Left renal pelvis (tissue), 4 donors: ENCODE measurements around the gene PLCD4. TPM values are rescaled to one million over a fixed set of nuclear protein-coding genes. Genes with fewer than 3 reads are reported as not detected.

Source experiments
- DNase-seq, 4 donors: peaks; one replicate each; pipeline ENCODE4 v3.0.0-alpha.2; 2013; ENCODE audit warnings: low read depth in 4 of 4, low spot score in 3 of 4
- polyA plus RNA-seq, 4 donors: library from polyadenylated mRNA; unstranded; fragments of 120-200 nt; gene quantifications; one replicate each; pipeline ENCODE4 v1.2.1, GENCODE V29; 2013; ENCODE audit not compliant: insufficient read length in 4 of 4

PLCD4 gene
- 10 to 100 TPM in 2 of 4 donors, 1 to 10 TPM in 2; 7.4 to 11.8 (median 8.7) TPM for polyA plus RNA-seq

GRCh38 chr2:218607436-218608115, at the start of gene PLCD4:
TSS of gene PLCD4 (plus strand) at chr2:218607899. CDS start at chr2:218615740, 7,841 bp downstream.
- peak in 3 of 4 donors; percentile 8 to 24 (median 16) for DNase-seq

DNA sequence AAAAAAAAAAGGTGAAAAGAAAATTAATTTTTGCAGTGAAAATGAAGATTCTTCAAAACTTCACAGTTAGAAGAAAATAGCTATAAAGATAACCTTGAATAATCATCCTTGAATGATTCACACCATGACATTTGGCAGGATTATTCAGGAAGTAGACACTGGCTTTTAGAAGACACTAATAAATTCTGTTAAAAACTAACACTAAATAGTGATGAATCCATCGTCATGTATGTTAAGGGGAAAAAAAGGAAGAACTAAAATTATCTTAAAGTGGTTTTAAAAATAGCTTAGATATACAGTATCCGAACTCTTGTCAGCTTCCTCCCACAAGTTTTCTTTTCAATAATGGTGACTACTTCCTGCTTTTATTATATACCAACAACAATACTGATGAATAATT, 49.8 kb upstream of the PLCD4 start:
- no peak for DNase-seq

GRCh38 chr2:218558986-218559385, 48.7 kb upstream of the PLCD4 start:
- DNase-seq = peak in 1 of 4 donors; percentile 23

- no peak for DNase-seq
These were observed 43.6 kb upstream of the PLCD4 start for GRCh38 chr2:218564056-218564455.

DNA sequence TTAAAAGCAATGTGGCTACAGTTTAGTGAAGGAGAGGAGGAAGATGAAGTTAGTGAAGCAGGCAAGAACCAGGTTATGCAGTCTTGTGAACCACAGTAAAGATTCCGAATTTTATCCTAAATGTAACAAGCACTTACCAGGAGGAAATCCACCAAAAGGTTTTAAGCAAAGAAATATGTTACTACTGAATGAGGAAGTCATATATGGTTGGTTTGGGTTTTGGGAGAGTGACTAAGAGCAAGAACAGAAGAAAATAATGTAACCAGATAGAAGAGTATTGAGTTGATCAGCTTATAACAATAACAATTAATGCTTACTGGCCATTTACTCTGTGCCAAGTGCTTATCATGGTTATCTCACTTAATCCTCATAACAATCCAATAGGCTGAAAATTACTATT, 41.4 kb upstream of the PLCD4 start:
- DNase-seq = no peak

DNA sequence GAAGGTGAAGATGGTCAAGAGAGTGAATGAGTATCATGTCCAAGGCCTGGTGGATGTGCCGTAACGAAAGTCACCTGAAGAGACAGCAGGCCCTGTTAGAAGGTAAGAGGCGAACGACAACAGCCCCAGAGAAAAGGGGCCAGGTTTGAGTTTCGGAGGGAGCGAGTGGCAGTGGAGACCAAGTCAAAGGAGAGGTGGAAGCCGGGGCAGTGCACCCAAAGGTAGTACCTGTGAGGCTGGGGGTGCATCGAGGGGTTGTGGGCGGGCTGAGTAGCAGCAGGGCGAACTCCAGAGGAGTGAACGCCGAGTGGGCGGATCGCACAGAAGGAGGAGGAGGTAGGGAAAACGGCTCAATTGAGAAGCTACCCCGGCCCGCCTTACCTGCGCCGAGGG, 39.9 kb upstream of the PLCD4 start:
- DNase-seq = peak in 3 of 4 donors; percentile 8 to 48 (median 31)

DNA sequence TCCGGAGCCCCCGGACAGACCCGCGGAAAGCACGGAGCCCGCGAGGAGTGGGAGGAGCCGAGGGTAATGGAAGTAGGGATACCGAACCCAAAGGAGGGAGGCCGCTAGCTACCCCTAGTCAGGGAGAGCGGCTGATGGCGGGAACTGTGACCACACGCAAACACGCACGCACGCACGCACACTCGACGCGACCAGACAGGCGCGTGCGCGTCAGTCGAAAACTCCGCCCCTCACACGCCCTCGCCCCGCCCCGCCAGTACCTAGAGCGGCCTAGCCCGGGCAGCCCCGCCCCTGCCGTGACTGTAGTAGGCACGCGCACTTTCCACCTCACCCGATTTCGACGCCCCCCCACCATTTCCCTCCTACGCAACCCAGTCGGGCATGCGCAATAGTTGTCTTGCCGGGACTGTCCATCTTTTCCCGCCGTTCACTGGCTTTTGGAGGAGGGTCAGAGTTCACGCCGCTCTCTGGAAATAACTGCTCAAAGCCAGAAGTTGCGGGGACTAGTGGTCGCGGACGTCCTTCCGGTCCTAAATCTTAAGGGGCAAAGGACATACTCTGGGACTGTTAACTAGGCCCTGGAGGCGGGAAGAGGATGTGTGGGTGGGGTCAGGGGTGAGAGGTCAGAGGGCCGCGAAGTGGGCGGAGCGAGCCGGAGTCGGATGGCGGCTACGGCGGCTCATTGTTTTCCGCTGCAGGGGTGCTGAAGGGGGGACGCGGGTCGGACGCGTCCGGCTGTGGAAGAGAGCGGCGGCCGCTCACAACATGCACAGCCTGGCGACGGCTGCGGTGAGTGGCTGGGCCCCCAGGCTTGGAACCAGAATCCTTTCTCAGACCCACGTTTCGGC, 39.3 kb upstream of the PLCD4 start, which contains the start of the genes CNOT9 and USP37:
TSS of gene CNOT9 (plus strand) at position 650 of the 848 bp plus-strand sequence. CDS start at position 766, 116 bp downstream.
TSS of gene USP37 (minus strand) at position 162 of the 848 bp plus-strand sequence. CDS start 9,698 bp downstream, outside the sequence.
- DNase-seq = peak; percentile 94 to 97 (median 95)

GRCh38 chr2:218569038-218569431, 38.7 kb upstream of the PLCD4 start:
- DNase-seq = peak in 1 of 4 donors; percentile 22

DNA sequence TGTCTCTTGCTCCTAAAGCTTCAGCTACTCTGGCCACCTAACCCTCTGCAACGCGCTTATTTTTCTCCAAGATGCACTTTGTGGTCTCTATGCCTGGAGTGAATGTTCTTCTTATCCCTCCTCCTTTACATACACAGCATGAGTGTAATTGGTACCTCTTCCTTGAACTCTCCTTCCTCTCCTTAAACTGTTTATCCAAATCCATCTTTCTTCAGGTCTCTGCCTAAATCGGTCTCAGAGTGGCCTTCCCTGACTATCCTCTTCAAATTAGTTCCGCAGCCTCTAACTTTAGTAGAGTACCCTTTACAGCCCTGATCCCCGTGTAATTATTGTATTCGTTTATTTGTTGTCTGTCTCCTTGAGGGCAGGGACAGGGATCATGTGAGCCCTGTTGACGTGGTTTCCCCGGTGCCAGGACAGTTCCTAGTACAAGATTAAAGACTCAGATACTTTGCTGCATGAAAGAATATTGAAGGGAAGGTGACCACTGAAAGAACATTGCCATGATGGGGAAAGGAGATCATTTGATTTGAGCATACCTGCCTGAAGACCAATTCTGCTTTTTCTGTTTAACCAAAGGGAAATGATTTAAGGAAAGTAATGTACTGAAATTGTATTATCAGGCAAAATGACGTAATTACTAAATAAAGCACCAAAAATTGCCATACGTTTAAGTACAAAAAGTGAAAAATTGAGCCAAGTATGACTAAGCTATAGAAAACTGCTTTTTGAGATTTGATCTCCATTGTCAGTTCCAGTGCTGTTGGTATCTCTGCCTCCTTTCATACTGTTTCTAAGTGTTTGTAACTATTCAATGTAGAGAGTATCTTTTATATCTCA, 37.8 kb upstream of the PLCD4 start:
- no peak for DNase-seq

- no peak for DNase-seq
These were observed 36.8 kb upstream of the PLCD4 start for GRCh38 chr2:218570850-218571249.

DNA sequence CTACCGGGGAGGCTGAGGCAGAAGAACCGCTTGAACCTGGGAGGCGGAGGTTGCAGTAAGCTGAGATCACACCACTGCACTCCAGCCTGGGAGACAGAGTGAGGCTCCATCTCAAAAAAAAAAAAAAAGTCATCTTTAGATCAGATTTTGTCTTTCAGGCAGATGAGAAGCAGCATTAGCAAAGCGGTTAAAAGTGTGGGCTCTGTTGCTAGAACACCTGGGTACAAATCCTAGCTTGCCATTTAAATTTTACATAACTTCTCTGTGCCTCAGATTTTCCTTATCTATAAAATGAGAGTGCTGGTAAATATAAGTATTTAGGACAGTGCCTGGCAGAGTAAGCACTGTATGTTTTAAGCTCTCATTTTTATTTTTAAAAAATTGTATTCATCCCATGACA, 30.8 kb upstream of the PLCD4 start:
- no peak for DNase-seq

DNA sequence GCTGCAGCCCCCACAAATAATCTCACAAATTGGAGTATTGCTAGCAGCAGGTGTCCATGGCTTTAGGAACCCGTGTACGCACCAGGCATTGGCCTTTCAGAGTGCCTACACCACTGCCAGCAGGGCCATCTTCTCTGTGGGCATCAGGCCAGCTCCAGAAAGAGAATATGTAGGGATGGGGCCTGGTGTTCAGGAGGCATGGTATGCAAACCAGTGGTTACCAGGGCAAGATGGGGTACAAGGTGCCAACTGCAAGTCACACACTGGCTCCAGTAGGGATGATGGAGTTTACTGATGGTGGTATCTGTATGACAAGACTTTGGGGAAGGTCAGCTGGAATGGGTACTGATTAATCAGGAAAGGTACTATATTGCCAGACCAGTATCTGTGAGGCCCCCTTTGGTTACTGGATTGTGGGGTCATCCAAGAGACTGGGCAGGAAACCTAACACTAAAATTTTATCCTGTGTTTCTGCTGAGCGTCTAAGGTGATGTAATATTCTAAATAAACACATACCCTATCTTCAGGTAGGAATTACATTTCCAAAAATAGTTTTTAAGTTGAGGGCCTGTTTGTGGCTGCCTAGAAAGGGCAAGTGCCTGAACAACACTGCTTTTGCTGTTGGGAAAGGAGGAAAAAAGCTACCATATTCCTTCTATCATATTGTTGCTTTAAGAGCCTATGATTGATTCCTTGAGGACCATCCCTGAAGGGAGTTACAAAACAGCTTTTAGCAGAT, 30.0 kb upstream of the PLCD4 start:
- DNase-seq = no peak

GRCh38 chr2:218578272-218578877, 29.3 kb upstream of the PLCD4 start:
- no peak for DNase-seq

DNA sequence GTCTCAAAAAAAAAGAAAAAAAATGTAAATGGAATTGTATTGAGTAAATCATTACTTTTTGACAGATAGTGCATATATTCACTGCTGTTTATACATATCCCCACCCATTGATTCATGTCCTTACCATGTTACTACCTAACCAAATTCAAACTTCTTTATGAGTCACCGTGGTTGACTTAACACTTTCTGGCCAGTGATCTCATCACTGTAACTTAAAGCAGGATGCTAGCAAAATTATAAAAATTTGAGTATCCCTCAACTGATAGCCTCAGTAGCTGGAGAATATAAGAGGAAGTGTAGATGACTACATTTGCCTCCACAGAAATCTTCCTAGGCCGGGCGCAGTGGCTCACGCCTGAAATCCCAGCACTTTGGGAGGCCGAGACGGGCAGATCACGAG, 25.6 kb upstream of the PLCD4 start:
- DNase-seq = no peak

GRCh38 chr2:218583983-218584850, 23.5 kb upstream of the PLCD4 start:
- DNase-seq = no peak

DNA sequence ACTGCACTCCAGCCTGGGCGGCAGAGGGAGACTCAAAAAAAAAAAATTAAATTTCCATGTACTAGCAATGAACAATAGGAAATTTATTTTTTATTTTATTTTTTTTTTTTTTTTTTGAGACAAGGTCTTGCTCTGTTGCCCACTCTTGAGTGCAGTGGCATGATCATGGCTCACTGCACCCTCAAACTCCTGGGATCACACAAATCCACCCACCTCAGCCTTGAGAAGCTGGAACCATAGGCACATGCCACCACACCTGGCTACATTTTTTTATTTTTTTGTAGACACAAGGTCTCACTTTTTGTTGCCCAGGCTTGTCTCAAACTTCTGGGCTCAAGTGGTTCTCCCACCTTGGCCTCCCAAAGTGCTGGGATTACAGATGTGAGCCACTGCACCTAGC, 22.2 kb upstream of the PLCD4 start:
- no peak for DNase-seq

- peak in 2 of 4 donors; percentile 2 to 12 for DNase-seq
These were observed 2.3 kb upstream of the PLCD4 start for GRCh38 chr2:218605432-218605831.

DNA sequence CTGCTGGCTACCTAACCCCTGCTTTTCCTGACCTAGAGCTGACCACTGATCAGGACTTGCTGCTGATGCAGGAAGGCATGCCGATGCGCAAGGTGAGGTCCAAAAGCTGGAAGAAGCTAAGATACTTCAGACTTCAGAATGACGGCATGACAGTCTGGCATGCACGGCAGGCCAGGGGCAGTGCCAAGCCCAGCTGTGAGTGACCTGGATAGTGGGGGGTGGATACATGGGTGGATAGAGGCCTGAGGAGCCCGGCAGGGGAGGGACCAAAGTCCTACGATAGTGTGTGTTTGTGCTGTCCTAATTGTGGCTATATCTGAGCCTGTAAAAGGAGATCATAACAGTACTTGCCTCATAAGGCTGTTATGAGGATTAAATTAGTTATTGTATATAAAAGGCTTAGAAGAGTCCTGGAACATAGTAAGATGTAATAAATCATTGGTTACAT, 8.2 kb downstream of the PLCD4 start:
- no peak for DNase-seq
